A673 (cell line): ENCODE results near the gene GDF10.

Experiments
- CTCF ChIP-seq: fragments of 300-800, 200-600 bp; sonication (generic); conservative IDR thresholded peaks from 2 replicates; pipeline ENCODE4 v1.5.1; 2017; ENCODE audit warnings: low read depth, mild to moderate bottlenecking, antibody characterized with exemption, low read length, moderate library complexity, mixed read lengths
- EZH2 ChIP-seq: fragments of 200-600 bp; sonication (generic); IDR thresholded peaks from 2 replicates; pipeline ENCODE4 v1.6.1; 2017; ENCODE audit warnings: borderline replicate concordance, low read depth, mild to moderate bottlenecking, mixed read lengths, antibody characterized with exemption, low read length; ENCODE audit not compliant: poor library complexity, severe bottlenecking

- TF ChIP-seq CTCF (no peak), EZH2 (no peak)
These were observed 43.2 kb upstream of the GDF10 start for GRCh38 chr10:47256751-47257336.
